Muscle of leg (tissue), 11 donors: ENCODE results near the gene OGA. TPM values are rescaled to one million over a fixed set of nuclear protein-coding genes. Genes with fewer than 3 reads are reported as not detected.

Experiments used
- DNase-seq: peaks from one replicate; pipeline ENCODE4 v3.0.0; 2013
- H3K27ac ChIP-seq: one replicate; pipeline ENCODE4 v1.5.1; 2013; ENCODE audit warnings: mild to moderate bottlenecking, low read length, control low read depth
- H3K27me3 ChIP-seq: one replicate; pipeline ENCODE4 v1.6.1; 2013; ENCODE audit warnings: low read length; ENCODE audit not compliant: control insufficient read depth, insufficient read depth
- H3K36me3 ChIP-seq: one replicate; pipeline ENCODE4 v1.6.1; 2013; ENCODE audit warnings: low read length; ENCODE audit not compliant: control insufficient read depth, insufficient read depth
- H3K4me1 ChIP-seq: one replicate; pipeline ENCODE4 v1.6.1; 2013; ENCODE audit warnings: low read length; ENCODE audit not compliant: control insufficient read depth, insufficient read depth
- H3K4me3 ChIP-seq: one replicate; pipeline ENCODE4 v1.5.1; 2013; ENCODE audit warnings: low read length, control low read depth
- H3K9me3 ChIP-seq: replicated peaks from 2 replicates; pipeline ENCODE4 v1.6.1; 2013; ENCODE audit warnings: low read depth, low read length; ENCODE audit not compliant: control insufficient read depth
- WGBS: methylation state at CpG from one replicate; pipeline ENCODE4 v1.1.5; 2013; ENCODE audit warnings: missing lambda C conversion rate; ENCODE audit not compliant: insufficient coverage; 5-methylcytosine and 5-hydroxymethylcytosine counted together
- polyA plus RNA-seq, 8 donors: library from polyadenylated mRNA; unstranded; fragments of 120-200 nt; gene quantifications; one replicate each; pipeline versions ENCODE4 v1.2.1 to v1.2.3, GENCODE V29; 2013; ENCODE audit warnings: inconsistent platforms in 1 of 8, low replicate concordance in 1 of 8; ENCODE audit not compliant: insufficient read length in 8 of 8, insufficient read depth in 1 of 8
- total RNA-seq: library from RNA; stranded (reverse); fragments of 120-200 nt; gene quantifications from one replicate; pipeline ENCODE4 v1.2.4, GENCODE V29; 2013

Gene OGA
- total and polyA plus RNA-seq, 9 donors: 73.2 to 127 (median 91.6) TPM

- Histone ChIP-seq H3K27ac (no peak overlapping the region), H3K4me3 (no peak overlapping the region), H3K27me3 (peaks cover 7% of the 10 kb centered on the region), H3K4me1 (peaks cover 13% of the 10 kb centered on the region), H3K9me3 (no peaks in the 10 kb centered on the region), H3K36me3 (no peaks in the 10 kb centered on the region)
- 46% methylated on average over 5 of the region's 9 CpGs for WGBS
- no peak for DNase-seq
Observed at GRCh38 chr10:101761226-101761625, 57.0 kb downstream of the OGA start.

- Histone ChIP-seq H3K4me1 (peaks cover 13% of the 10 kb centered on the region), H3K4me3 (no peak overlapping the region), H3K27ac (no peak overlapping the region), H3K27me3 (peaks cover 5% of the 10 kb centered on the region), H3K9me3 (no peaks in the 10 kb centered on the region), H3K36me3 (no peaks in the 10 kb centered on the region)
- 79% methylated on average over 3 of the region's 3 CpGs for WGBS
- DNase-seq: no peak
Observed at GRCh38 chr10:101760510-101760909, 57.7 kb downstream of the OGA start.

- no peak for DNase-seq
- H3K4me3 ChIP-seq: no peak overlapping the region
- H3K27ac ChIP-seq: no peak overlapping the region
- H3K4me1 ChIP-seq: peaks cover 13% of the 10 kb centered on the region
- H3K9me3 ChIP-seq: no peaks in the 10 kb centered on the region
- no peaks in the 10 kb centered on the region for H3K36me3 ChIP-seq
- peaks cover 5% of the 10 kb centered on the region for H3K27me3 ChIP-seq
- WGBS: 37% methylated on average over 8 of the region's 12 CpGs
Observed at GRCh38 chr10:101759309-101760247, 58.7 kb downstream of the OGA start.

GRCh38 chr10:101758858-101759257 lies 59.4 kb downstream of the OGA start:
- peaks cover 13% of the 10 kb centered on the region for H3K4me1 ChIP-seq
- no peak overlapping the region for H3K4me3 ChIP-seq
- WGBS: 77% methylated on average over 2 of the region's 2 CpGs
- peaks cover 5% of the 10 kb centered on the region for H3K27me3 ChIP-seq
- no peaks in the 10 kb centered on the region for H3K9me3 ChIP-seq
- no peaks in the 10 kb centered on the region for H3K36me3 ChIP-seq
- DNase-seq: no peak
- no peak overlapping the region for H3K27ac ChIP-seq

GRCh38 chr10:101752241-101752640 lies 66.0 kb downstream of the OGA start:
- H3K4me3 ChIP-seq: no peak overlapping the region
- no peaks in the 10 kb centered on the region for H3K36me3 ChIP-seq
- peaks cover 10% of the 10 kb centered on the region for H3K4me1 ChIP-seq
- 56% methylated on average over 1 of the region's 3 CpGs for WGBS
- H3K27me3 ChIP-seq: peaks cover 5% of the 10 kb centered on the region
- no peak for DNase-seq
- no peak overlapping the region for H3K27ac ChIP-seq
- no peaks in the 10 kb centered on the region for H3K9me3 ChIP-seq

- Histone ChIP-seq H3K4me1 (peaks cover 10% of the 10 kb centered on the region), H3K4me3 (no peak overlapping the region), H3K27ac (peak overlapping the region; percentile 6), H3K9me3 (no peaks in the 10 kb centered on the region), H3K36me3 (no peaks in the 10 kb centered on the region), H3K27me3 (no peaks in the 10 kb centered on the region)
- WGBS: 44% methylated on average over 13 of the region's 19 CpGs
- DNase-seq: no peak
Observed at GRCh38 chr10:101749047-101750016, 68.9 kb downstream of the OGA start.

- no peak for DNase-seq
- 68% methylated on average over 3 of the region's 3 CpGs for WGBS
- H3K9me3 ChIP-seq: no peaks in the 10 kb centered on the region
- no peaks in the 10 kb centered on the region for H3K36me3 ChIP-seq
- no peak overlapping the region for H3K4me3 ChIP-seq
- no peaks in the 10 kb centered on the region for H3K27me3 ChIP-seq
- no peak overlapping the region for H3K27ac ChIP-seq
- peaks cover 10% of the 10 kb centered on the region for H3K4me1 ChIP-seq
Observed at GRCh38 chr10:101748496-101748895, 69.7 kb downstream of the OGA start.

GRCh38 chr10:101745074-101745696 lies 73.1 kb downstream of the OGA start:
- Histone ChIP-seq H3K36me3 (no peaks in the 10 kb centered on the region), H3K9me3 (no peaks in the 10 kb centered on the region), H3K27me3 (peaks cover 6% of the 10 kb centered on the region), H3K4me3 (no peak overlapping the region), H3K27ac (no peak overlapping the region), H3K4me1 (peaks cover 10% of the 10 kb centered on the region)
- peak; percentile 29 for DNase-seq
- 47% methylated on average over 9 of the region's 9 CpGs for WGBS

GRCh38 chr10:101744267-101744666 lies 74.0 kb downstream of the OGA start:
- peaks cover 4% of the 10 kb centered on the region for H3K4me1 ChIP-seq
- H3K9me3 ChIP-seq: no peaks in the 10 kb centered on the region
- H3K27me3 ChIP-seq: peaks cover 7% of the 10 kb centered on the region
- DNase-seq: no peak
- WGBS: 100% methylated on average over 1 of the region's 3 CpGs
- no peak overlapping the region for H3K4me3 ChIP-seq
- H3K27ac ChIP-seq: no peak overlapping the region
- H3K36me3 ChIP-seq: no peaks in the 10 kb centered on the region
